SK-N-SH (cell line): ENCODE data around the gene FAM131C. TPM values are rescaled to one million over a fixed set of nuclear protein-coding genes. Genes with fewer than 3 reads are reported as not detected.

Experiments used
- CTCF ChIA-PET: fragments of 300-600, 350-600 bp; formaldehyde crosslinking; extraction: SDS; loops from one replicate; lab custom pipeline; 2021; lab: Yijun Ruan, JAX
- POLR2A ChIA-PET: fragments of 350-600 bp; sonication (Branson Sonifier 250); formaldehyde crosslinking; extraction: SDS; loops from one replicate; lab custom pipeline; 2020; ENCODE audit warnings: antibody characterized with exemption, inconsistent platforms; lab: Yijun Ruan, JAX
- DNase-seq: peaks from one replicate; pipeline ENCODE4 v3.0.0; 2012
- H2AFZ ChIP-seq: fragments of 200-600 bp; sonication (generic); 2 replicates; pipeline ENCODE4 v1.8.1; 2016; ENCODE audit warnings: antibody characterized with exemption, mild to moderate bottlenecking, low read depth
- H3F3A ChIP-seq: fragments of 200-600 bp; sonication (generic); replicated peaks from 2 replicates; pipeline ENCODE3; 2016; ENCODE audit warnings: antibody characterized with exemption, mild to moderate bottlenecking; ENCODE audit not compliant: insufficient read depth
- H3K27ac ChIP-seq, 2 experiments: fragments of 200-500 bp in 1 of 2; fragments of 200-600 bp in 1 of 2; sonication (Bioruptor generic) in 1 of 2; sonication (generic), shearing (Covaris generic) in 1 of 2; 2 replicates each; pipeline versions ENCODE4 v1.5.1 to v1.6.1; 2014 to 2016; ENCODE audit warnings: low read depth in 2 of 2, inconsistent platforms in 1 of 2, low read length in 1 of 2, mild to moderate bottlenecking in 1 of 2, mixed read lengths in 1 of 2
- H3K27me3 ChIP-seq: fragments of 200-600 bp; sonication (generic), shearing (Covaris generic); 2 replicates; pipeline ENCODE4 v1.6.1; 2016; ENCODE audit warnings: mixed run types; ENCODE audit not compliant: insufficient read depth
- H3K36me3 ChIP-seq, 2 experiments: fragments of 200-500 bp in 1 of 2; fragments of 200-600 bp in 1 of 2; sonication (Bioruptor generic) in 1 of 2; sonication (generic) in 1 of 2; replicated peaks in 1 of 2; 2 replicates each; pipeline versions ENCODE3 to v1.5.1; 2014 to 2016; ENCODE audit warnings: low read length in 1 of 2, mild to moderate bottlenecking in 1 of 2; ENCODE audit not compliant: insufficient read depth in 2 of 2, control insufficient read depth in 1 of 2
- H3K4me1 ChIP-seq, 2 experiments: fragments of 200-500 bp in 1 of 2; fragments of 200-600 bp in 1 of 2; sonication (Bioruptor generic) in 1 of 2; sonication (generic), shearing (Covaris generic) in 1 of 2; 2 replicates each; pipeline versions ENCODE4 v1.5.1 to v1.6.1; 2014 to 2016; ENCODE audit warnings: low read depth in 1 of 2, low read length in 1 of 2, mixed run types in 1 of 2; ENCODE audit not compliant: insufficient read depth in 2 of 2, control insufficient read depth in 1 of 2
- H3K4me2 ChIP-seq: fragments of 200-600 bp; sonication (generic), shearing (Covaris generic); 2 replicates; pipeline ENCODE4 v1.6.1; 2017; ENCODE audit warnings: mixed run types
- H3K4me3 ChIP-seq, 2 experiments: fragments of 200-500 bp in 1 of 2; fragments of 200-600 bp in 1 of 2; sonication (Bioruptor generic) in 1 of 2; sonication (generic), shearing (Covaris generic) in 1 of 2; 2 replicates each; pipeline versions ENCODE4 v1.5.1 to v1.8.1; 2014 to 2016; ENCODE audit warnings: low read depth in 2 of 2, inconsistent platforms in 1 of 2, low read length in 1 of 2, mild to moderate bottlenecking in 1 of 2, mixed read lengths in 1 of 2, moderate library complexity in 1 of 2
- H3K79me2 ChIP-seq: fragments of 200-600 bp; sonication (generic); 2 replicates; pipeline ENCODE4 v1.8.1; 2017; ENCODE audit warnings: mild to moderate bottlenecking; ENCODE audit not compliant: insufficient read depth
- H3K9ac ChIP-seq: fragments of 200-600 bp; sonication (generic); 2 replicates; pipeline ENCODE4 v1.6.1; 2017; ENCODE audit warnings: mixed run types
- H3K9me2 ChIP-seq: fragments of 200-600 bp; sonication (generic); 2 replicates; pipeline ENCODE4 v1.6.1; 2017; ENCODE audit warnings: mixed run types
- H3K9me3 ChIP-seq: fragments of 200-600 bp; sonication (generic); 2 replicates; pipeline ENCODE4 v1.6.1; 2017; ENCODE audit warnings: mixed run types, mild to moderate bottlenecking, moderate library complexity
- H4K20me1 ChIP-seq: fragments of 200-600 bp; sonication (generic); 2 replicates; pipeline ENCODE4 v1.6.1; 2017; ENCODE audit warnings: mild to moderate bottlenecking, mixed run types; ENCODE audit not compliant: insufficient read depth
- CHD2 ChIP-seq: fragments of 150-350 bp; IDR thresholded peaks from 2 replicates; pipeline ENCODE4 v1.6.1; 2018; ENCODE audit warnings: low read length; ENCODE audit not compliant: partially characterized antibody
- CTCF ChIP-seq: fragments of 200-600 bp; sonication (generic); IDR thresholded peaks from 2 replicates; pipeline ENCODE4 v1.6.1; 2017; ENCODE audit warnings: antibody characterized with exemption, mild to moderate bottlenecking, moderate library complexity
- FOSL2 ChIP-seq: IDR thresholded peaks from 2 replicates; pipeline ENCODE4 v1.4.0; 2012; ENCODE audit warnings: low read depth, mild to moderate bottlenecking, moderate library complexity, borderline replicate concordance
- GABPA ChIP-seq: IDR thresholded peaks from 2 replicates; pipeline ENCODE4 v1.4.0; 2012; ENCODE audit warnings: low read depth, mild to moderate bottlenecking
- GATA2 ChIP-seq: sonication (generic); formaldehyde crosslinking; IDR thresholded peaks from 2 replicates; pipeline ENCODE4 v1.5.0; 2020; ENCODE audit warnings: mild to moderate bottlenecking, missing genetic modification reagents
- MXI1 ChIP-seq: IDR thresholded peaks from 2 replicates; pipeline ENCODE4 v1.6.1; 2012; ENCODE audit warnings: mild to moderate bottlenecking, low read depth, low read length, improper control_type of control experiment
- NRF1 ChIP-seq: IDR thresholded peaks from 2 replicates; pipeline ENCODE4 v1.6.1; 2012; ENCODE audit warnings: low read depth, mild to moderate bottlenecking, low read length
- RAD21 ChIP-seq: IDR thresholded peaks from 2 replicates; pipeline ENCODE4 v1.6.1; 2012; ENCODE audit warnings: mild to moderate bottlenecking, low read length
- RCOR1 ChIP-seq: fragments of 150-350 bp; IDR thresholded peaks from 2 replicates; pipeline ENCODE4 v1.6.1; 2017; ENCODE audit warnings: antibody characterized with exemption, low read length
- REST ChIP-seq: IDR thresholded peaks from 2 replicates; pipeline ENCODE4 v1.6.1; 2012; ENCODE audit warnings: mild to moderate bottlenecking, low read depth, low read length, moderate library complexity
- RFX5 ChIP-seq: IDR thresholded peaks from 2 replicates; pipeline ENCODE4 v1.6.1; 2012; ENCODE audit warnings: mild to moderate bottlenecking, improper control_type of control experiment, low read length
- RXRA ChIP-seq: IDR thresholded peaks from 2 replicates; pipeline ENCODE4 v1.4.0; 2012; ENCODE audit warnings: low read depth, mild to moderate bottlenecking, borderline replicate concordance
- SIN3A ChIP-seq: IDR thresholded peaks from 2 replicates; pipeline ENCODE4 v1.6.1; 2012; ENCODE audit warnings: low read depth, mild to moderate bottlenecking, low read length, moderate library complexity, borderline replicate concordance
- TCF12 ChIP-seq: IDR thresholded peaks from 2 replicates; pipeline ENCODE4 v1.4.0; 2012
- TEAD4 ChIP-seq: IDR thresholded peaks from 2 replicates; pipeline ENCODE4 v1.4.0; 2012; ENCODE audit warnings: mild to moderate bottlenecking, borderline replicate concordance; ENCODE audit not compliant: insufficient read depth
- WGBS: methylation state at CpG from one replicate; pipeline ENCODE4 v1.1.6; 2017; ENCODE audit warnings: low lambda C conversion rate; 5-methylcytosine and 5-hydroxymethylcytosine counted together
- polyA plus RNA-seq, 3 experiments: library from polyadenylated mRNA; depleted of rRNA; stranded (reverse); fragments of >200 nt; gene quantifications; 2 replicates each; pipeline ENCODE4 v1.2.3, GENCODE V29; 2012

The FAM131C gene
- polyA plus RNA-seq, 1 of the 3 experiments (the other 2 are of a cell fraction), result 1.6 TPM

GRCh38 chr1:16046842-16047241 is 26.6 kb downstream of the FAM131C start:
- Histone ChIP-seq H3K27me3 (no peaks in the 10 kb centered on the region), H3K9ac (no peak overlapping the region), H3F3A (no peaks in the 10 kb centered on the region), H2AFZ (no peak overlapping the region), H3K27ac (no peak overlapping the region), H3K4me3 (no peak overlapping the region), H3K9me2 (no peaks in the 10 kb centered on the region), H3K4me1 (peaks cover 0 to 3% of the 10 kb centered on the region in 2 experiments; a peak in 1 of 4 replicates), H3K9me3 (no peaks in the 10 kb centered on the region)
- POLR2A ChIA-PET, result no interaction called here
- CTCF ChIA-PET, result interaction anchor here (0.8 to 2.7 kb wide), 3 partner anchors 9 to 231 kb away, joined by 3 to 10 read pairs (median 3); no protein-coding TSS in a partner anchor
- 85% methylated on average over 4 of the region's 7 CpGs for WGBS
- TF ChIP-seq RFX5, result no peak
- TF ChIP-seq, all 33 proteins: peak for 0
- no peak for DNase-seq
- Histone ChIP-seq H4K20me1 (no peaks in the 10 kb centered on the region), H3K4me2 (no peak overlapping the region), H3K79me2 (no peaks in the 10 kb centered on the region), H3K36me3 (no peaks in the 10 kb centered on the region)

- no peaks in the 10 kb centered on the region for H3K9me3 ChIP-seq
- no peak overlapping the region for H3K27ac ChIP-seq
- TF ChIP-seq REST, result no peak
- no peak for TF ChIP-seq FOSL2
- no peak for TF ChIP-seq SIN3A
- TF ChIP-seq GABPA, result no peak
- TF ChIP-seq MXI1, result no peak
- no peak for TF ChIP-seq RFX5
- no peak for TF ChIP-seq NRF1
- TF ChIP-seq CHD2, result no peak
- no peak for TF ChIP-seq TCF12
- no peak for TF ChIP-seq TEAD4
- no peak for TF ChIP-seq RXRA
- no peak for TF ChIP-seq RAD21
- TF ChIP-seq CTCF, result no peak
- no peak for TF ChIP-seq RCOR1
- TF ChIP-seq GATA2, result no peak
- H3K79me2 ChIP-seq, result no peaks in the 10 kb centered on the region
- no peak overlapping the region for H3K9ac ChIP-seq
- 97% methylated on average over 5 of the region's 5 CpGs for WGBS
- peaks cover 0 to 3% of the 10 kb centered on the region in 2 experiments; a peak in 1 of 4 replicates for H3K4me1 ChIP-seq
- no peak overlapping the region for H2AFZ ChIP-seq
- H3K27me3 ChIP-seq, result no peaks in the 10 kb centered on the region
- H4K20me1 ChIP-seq, result no peaks in the 10 kb centered on the region
- no peaks in the 10 kb centered on the region for H3K9me2 ChIP-seq
- no peaks in the 10 kb centered on the region for H3F3A ChIP-seq
- POLR2A ChIA-PET, result no interaction called here
- H3K36me3 ChIP-seq, result no peaks in the 10 kb centered on the region
- no peak overlapping the region for H3K4me2 ChIP-seq
- H3K4me3 ChIP-seq, result no peak overlapping the region
- no peak for DNase-seq
- CTCF ChIA-PET, result interaction anchor here (0.8 to 1.8 kb wide), 4 partner anchors 25 to 39 kb away, joined by 3 to 5 read pairs (median 4); partner anchors contain the start of genes FAM131C and HSPB7
These were observed 29.5 kb downstream of the FAM131C start for GRCh38 chr1:16043950-16044349.
